NCI-H187 (cell line): Measurements from ENCODE around the gene AKR1C3.
"Not testable (repeated sequence)": the region's sequence is repeated elsewhere in the genome, so short reads cannot be mapped to it uniquely, and the experiment has no call there.

Experiments
- DNase-seq, 2 experiments: peaks; one replicate each; lab custom pipeline; 2025; lab: John Stamatoyannopoulos, UW

The AKR1C3 gene

DNA sequence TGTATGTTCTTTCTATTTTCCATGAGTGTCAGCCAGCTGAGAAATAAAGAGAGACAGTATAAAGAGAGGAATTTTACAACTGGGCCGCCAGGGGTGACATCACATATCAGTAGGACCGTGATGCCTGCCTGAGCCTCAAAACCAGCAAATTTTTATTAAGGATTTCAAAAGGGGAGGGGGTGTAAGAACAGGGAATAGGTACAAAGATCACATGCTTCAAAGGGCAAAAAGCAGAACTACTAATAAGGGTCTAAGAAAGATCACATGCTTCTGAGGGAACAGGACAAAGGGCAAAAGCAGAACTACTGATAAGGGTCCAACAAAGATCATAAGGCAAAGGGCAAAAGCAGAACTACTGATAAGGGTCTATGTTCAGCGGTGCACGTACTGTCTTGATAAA lies 43.5 kb downstream of the AKR1C3 start:
- DNase-seq: not testable (repeated sequence)

- DNase-seq: no peak
These were observed 48.0 kb downstream of the AKR1C3 start for GRCh38 chr10:5142199-5142598.

GRCh38 chr10:5143137-5143536 lies 48.9 kb downstream of the AKR1C3 start:
- no peak for DNase-seq

- DNase-seq: no peak
These were observed 52.7 kb downstream of the AKR1C3 start for GRCh38 chr10:5146920-5147254.

- no peak for DNase-seq
These were observed 53.2 kb downstream of the AKR1C3 start for GRCh38 chr10:5147255-5147980.

DNA sequence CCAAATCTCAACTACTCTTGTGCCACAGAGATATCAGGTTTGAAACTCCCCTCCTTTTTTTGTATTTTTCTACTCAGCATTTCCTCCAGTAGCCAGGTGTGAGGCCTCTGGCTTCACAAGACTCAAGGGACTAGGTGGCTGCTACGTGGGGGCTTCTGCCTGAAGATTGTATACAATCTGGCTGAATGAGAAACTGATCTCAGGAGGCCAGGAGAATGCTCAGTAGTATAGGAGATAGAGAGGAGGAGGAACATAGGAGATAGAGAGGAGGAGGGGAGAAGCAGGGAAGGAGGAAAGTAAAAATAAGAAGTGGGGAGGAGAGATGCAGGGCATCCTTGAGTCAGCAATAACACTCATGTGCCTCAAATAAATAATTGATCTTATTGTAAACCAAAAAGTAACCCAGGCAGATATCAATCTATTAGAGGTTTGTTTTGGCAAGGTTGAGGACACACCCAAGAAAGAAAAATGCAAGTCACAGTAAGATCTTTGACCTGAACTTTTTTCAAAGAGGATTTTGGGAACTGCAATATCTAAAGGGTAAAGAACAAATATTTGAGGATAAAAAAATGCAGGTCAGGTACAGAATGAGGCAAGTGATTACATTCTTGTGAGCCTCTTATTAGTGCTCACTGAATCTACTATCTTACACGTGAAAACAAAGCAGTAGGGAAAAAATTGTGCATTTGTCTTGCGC lies 53.9 kb downstream of the AKR1C3 start:
- no peak for DNase-seq

GRCh38 chr10:5148678-5149032 lies 54.4 kb downstream of the AKR1C3 start:
- DNase-seq: no peak

DNA sequence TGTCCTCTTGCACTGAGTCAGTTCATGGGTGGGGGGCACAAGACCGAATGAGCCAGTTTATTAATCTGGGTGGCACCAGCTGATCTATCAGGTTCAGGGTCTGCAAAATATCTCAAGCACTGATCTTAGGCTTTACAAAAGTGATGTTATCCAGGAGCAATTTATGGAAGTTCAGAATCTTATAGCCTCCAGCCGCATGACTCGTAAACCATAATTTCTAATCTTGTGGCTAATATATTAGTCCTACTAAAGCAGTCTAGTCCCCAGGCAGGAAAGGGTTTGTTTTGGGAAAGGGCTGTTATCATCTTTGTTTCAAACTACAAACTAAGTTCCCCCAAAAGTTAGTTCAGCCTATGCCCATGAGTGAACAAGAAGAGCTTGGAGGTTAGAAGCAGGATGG lies 56.9 kb downstream of the AKR1C3 start:
- DNase-seq: no peak

GRCh38 chr10:5155951-5156350 lies 61.7 kb downstream of the AKR1C3 start:
- DNase-seq: no peak
